Heart left ventricle (tissue), 16 donors: ENCODE results near the gene TTLL11. TPM values are rescaled to one million over a fixed set of nuclear protein-coding genes. Genes with fewer than 3 reads are reported as not detected.
A peak's percentile ranks its signal among the peaks of the same experiment; 100 is the strongest.

Source experiments
- ATAC-seq, 4 donors: fragments of 200-7000 bp; cut with Tn5 transposase; one replicate each; pipeline ENCODE4 v1.9.1; 2020 to 2022; ENCODE audit warnings: moderate library complexity in 4 of 4, mild to moderate bottlenecking in 3 of 4, moderate number of reproducible peaks in 1 of 4
- DNase-seq, 5 donors: peaks; one replicate each; pipeline ENCODE4 v3.0.0-alpha.2; 2020
- H3K27ac ChIP-seq, 12 donors: fragments of 200-600 bp; sonication (generic) in 4 of 12; one replicate each; pipeline versions ENCODE4 v1.5.0 to v1.8.0; 2016 to 2022; ENCODE audit warnings: mild to moderate bottlenecking in 2 of 12
- H3K27me3 ChIP-seq, 9 donors: fragments of 200-600 bp; sonication (generic) in 2 of 9; one replicate each; pipeline versions ENCODE4 v1.5.1 to v1.8.0; 2016 to 2022; ENCODE audit warnings: mild to moderate bottlenecking in 3 of 9
- H3K36me3 ChIP-seq, 9 donors: fragments of 200-600 bp; sonication (generic) in 2 of 9; one replicate each; pipeline versions ENCODE4 v1.5.0 to v1.8.0; 2018 to 2022; ENCODE audit warnings: mild to moderate bottlenecking in 2 of 9
- H3K4me1 ChIP-seq, 12 donors: fragments of 200-600 bp; sonication (generic) in 4 of 12; one replicate each; pipeline versions ENCODE4 v1.5.0 to v1.8.0; 2016 to 2022; ENCODE audit warnings: mild to moderate bottlenecking in 3 of 12
- H3K4me3 ChIP-seq, 12 donors: fragments of 200-600 bp; sonication (generic) in 4 of 12; one replicate each; pipeline versions ENCODE4 v1.5.0 to v1.8.0; 2017 to 2022; ENCODE audit warnings: mild to moderate bottlenecking in 9 of 12, moderate library complexity in 4 of 12
- H3K9me3 ChIP-seq, 12 donors: fragments of 200-600 bp; sonication (generic) in 4 of 12; one replicate each; pipeline versions ENCODE4 v1.5.0 to v1.8.0; 2016 to 2022; ENCODE audit warnings: mild to moderate bottlenecking in 1 of 12
- CTCF ChIP-seq, 12 donors: fragments of 200-600 bp; sonication (generic) in 4 of 12; IDR thresholded peaks; one replicate each; pipeline versions ENCODE4 v1.5.0 to v1.8.0; 2018 to 2022; ENCODE audit warnings: antibody characterized with exemption in 12 of 12, mild to moderate bottlenecking in 5 of 12
- POLR2A ChIP-seq, 2 donors: fragments of 450-650 bp; IDR thresholded peaks; one replicate each; pipeline ENCODE4 v1.6.1; 2017; ENCODE audit warnings: antibody characterized with exemption in 2 of 2, mild to moderate bottlenecking in 2 of 2, moderate library complexity in 2 of 2
- WGBS, 4 donors: extraction: QIAGEN DNeasy Blood & Tissue Kit in 2 of 4; methylation state at CpG; one replicate each; pipeline versions ENCODE4 v1.1.5 to v1.1.7; 2013 to 2018; 5-methylcytosine and 5-hydroxymethylcytosine counted together
- intact Hi-C, 10 donors: fragments of 100-400 bp; cut with DNase I; formaldehyde crosslinking; loops; one replicate each; pipeline versions ENCODE4 v1.11.1 to v1.14.2; 2022
- polyA plus RNA-seq, 2 donors: library from polyadenylated mRNA; stranded (reverse); fragments of 200-250 nt; gene quantifications; one replicate each; pipeline ENCODE4 v1.2.3, GENCODE V29; 2013
- total RNA-seq, 9 donors: library from RNA; depleted of rRNA in 2 of 9; stranded (reverse); fragments of >200 nt in 2 of 9; fragmentation: NEBNext Ultra II Directional in 3 of 9; extraction: Animal tissue kit (Norgen Biotek cat#: 25700) in 3 of 9; gene quantifications; one replicate each; pipeline versions ENCODE4 v1.1.0 to v1.2.4, GENCODE V29; 2016 to 2023
- donor health status: ischemic (EF 13 %, LVEDD 7.1; RV severe dilation, severe dysfunction).
- donor health status: healthy with polysubstance abuse.
- donor health status: DM: no; HTN: yes; CAD: no.
- donor health status: DM: no; HTN: no; CAD: no.
- donor health status: ischemic (EF 25% LVEDD 6.9; RV normal size, moderate dysfunction).
- donor health status: ischemic (EF 25% LVEDD 5.7; RV mildly dilated, moderate dysfunction).
- donor health status: healthy.
- donor health status: DM: yes; HTN: yes; CAD: no.
- donor health status: ischemic (EF 35%, LVEDD 5.7; RV mildly dilated, moderate dysfunction).
- donor health status: nonischemic (EF 11% LVEDD 7.7; RV severe dilation, severe dysfunction).
- donor health status: DM: yes; HTN: yes; CAD: no.
- donor health status: PGD.
- donor health status: ischemic (EF 29% LVEDD 5.4; RV normal size, mild dysfunction).
- donor health status: nonischemic (EF 23%, LVEDD 6.1; RV moderate dilation, normal function).

The TTLL11 gene
- total and polyA plus RNA-seq, 11 donors, result 2.7 to 10.9 (median 7.9) TPM

GRCh38 chr9:121852651-121853616 lies 240.2 kb downstream of the TTLL11 start:
- intact Hi-C loops, result loop anchor here in 1 of 10 donors (10.0 kb wide), 1 partner anchor 298 kb away; no protein-coding TSS in a partner anchor
- Histone ChIP-seq H3K4me1 (peaks cover 0 to 18% (median 11%) of the 10 kb centered on the region in 12 donors), H3K36me3 (no peaks in the 10 kb centered on the region), H3K4me3 (no peak overlapping the region), H3K27me3 (no peaks in the 10 kb centered on the region), H3K27ac (peak overlapping the region in 9 of 12 donors; percentile 1 to 65 (median 50)), H3K9me3 (peaks cover 0 to 19% (median 2%) of the 10 kb centered on the region in 12 donors)
- peak; percentile 38 to 77 (median 66) for DNase-seq
- WGBS, 4 donors, result 55 to 62% (median 59%) methylated on average over 21 to 29 of the region's 29 CpGs
- ATAC-seq, result peak; percentile 40 to 87 (median 71)
- TF ChIP-seq CTCF (IDR thresholded peaks at IDR 0.05), result no peak
- TF ChIP-seq POLR2A (IDR thresholded peaks at IDR 0.05), result no peak

GRCh38 chr9:121852241-121852640 lies 240.9 kb downstream of the TTLL11 start:
- intact Hi-C loops, result loop anchor here in 1 of 10 donors (10.0 kb wide), 1 partner anchor 297 kb away; no protein-coding TSS in a partner anchor
- H3K4me3 ChIP-seq, result no peak overlapping the region
- no peaks in the 10 kb centered on the region for H3K27me3 ChIP-seq
- peak overlapping the region in 8 of 12 donors; percentile 1 to 60 (median 50) for H3K27ac ChIP-seq
- H3K4me1 ChIP-seq, result peaks cover 0 to 18% (median 11%) of the 10 kb centered on the region in 12 donors
- H3K9me3 ChIP-seq, result peaks cover 0 to 22% (median 2%) of the 10 kb centered on the region in 12 donors
- peak in 1 of 4 donors; percentile 11 for ATAC-seq
- 75 to 81% (median 79%) methylated on average over 7 of the region's 7 CpGs for WGBS, 4 donors
- peak in 1 of 5 donors; percentile 12 for DNase-seq
- no peak for TF ChIP-seq POLR2A (IDR thresholded peaks at IDR 0.05)
- TF ChIP-seq CTCF (IDR thresholded peaks at IDR 0.05), result no peak
- H3K36me3 ChIP-seq, result no peaks in the 10 kb centered on the region

GRCh38 chr9:121851641-121852091 lies 241.4 kb downstream of the TTLL11 start:
- Histone ChIP-seq H3K4me3 (no peak overlapping the region), H3K27ac (peak overlapping the region in 3 of 12 donors; percentile 27 to 60 (median 59)), H3K9me3 (peaks cover 0 to 22% (median 2%) of the 10 kb centered on the region in 12 donors), H3K36me3 (no peaks in the 10 kb centered on the region), H3K27me3 (no peaks in the 10 kb centered on the region), H3K4me1 (peaks cover 0 to 18% (median 11%) of the 10 kb centered on the region in 12 donors)
- DNase-seq, result peak in 1 of 5 donors; percentile 47
- intact Hi-C loops, result loop anchor here in 1 of 10 donors (10.0 kb wide), 1 partner anchor 297 kb away; no protein-coding TSS in a partner anchor
- TF ChIP-seq CTCF (IDR thresholded peaks at IDR 0.05), result no peak
- no peak for TF ChIP-seq POLR2A (IDR thresholded peaks at IDR 0.05)
- WGBS, 4 donors, result 85 to 92% (median 88%) methylated on average over 9 of the region's 9 CpGs
- peak in 3 of 4 donors; percentile 16 to 27 (median 23) for ATAC-seq

- Histone ChIP-seq H3K27ac (no peak overlapping the region), H3K9me3 (peaks cover 0 to 31% (median 2%) of the 10 kb centered on the region in 12 donors), H3K4me1 (peaks cover 0 to 18% (median 11%) of the 10 kb centered on the region in 12 donors), H3K36me3 (no peaks in the 10 kb centered on the region), H3K4me3 (no peak overlapping the region), H3K27me3 (no peaks in the 10 kb centered on the region)
- no peak for TF ChIP-seq CTCF (IDR thresholded peaks at IDR 0.05)
- no peak for TF ChIP-seq POLR2A (IDR thresholded peaks at IDR 0.05)
- DNase-seq (peak in 1 of 5 donors; percentile 14), ATAC-seq (no peak)
- intact Hi-C loops, result loop anchor here in 1 of 10 donors (10.0 kb wide), 1 partner anchor 296 kb away; no protein-coding TSS in a partner anchor
- 92 to 98% (median 97%) methylated on average over 2 of the region's 2 CpGs for WGBS, 4 donors
Observed at GRCh38 chr9:121850366-121850765, 242.7 kb downstream of the TTLL11 start.
